HG02678 (cell line): ENCODE measurements around the gene USP9Y.
"Not testable (repeated sequence)": the region's sequence is repeated elsewhere in the genome, so short reads cannot be mapped to it uniquely, and the experiment has no call there.

ENCODE experiments used
- ATAC-seq: cut with Tn5 transposase; IDR thresholded peaks from one replicate; pipeline ENCODE4 v1.9.1; 2021; ENCODE audit warnings: mild to moderate bottlenecking, moderate library complexity; ENCODE audit not compliant: unreplicated experiment

The USP9Y gene

DNA sequence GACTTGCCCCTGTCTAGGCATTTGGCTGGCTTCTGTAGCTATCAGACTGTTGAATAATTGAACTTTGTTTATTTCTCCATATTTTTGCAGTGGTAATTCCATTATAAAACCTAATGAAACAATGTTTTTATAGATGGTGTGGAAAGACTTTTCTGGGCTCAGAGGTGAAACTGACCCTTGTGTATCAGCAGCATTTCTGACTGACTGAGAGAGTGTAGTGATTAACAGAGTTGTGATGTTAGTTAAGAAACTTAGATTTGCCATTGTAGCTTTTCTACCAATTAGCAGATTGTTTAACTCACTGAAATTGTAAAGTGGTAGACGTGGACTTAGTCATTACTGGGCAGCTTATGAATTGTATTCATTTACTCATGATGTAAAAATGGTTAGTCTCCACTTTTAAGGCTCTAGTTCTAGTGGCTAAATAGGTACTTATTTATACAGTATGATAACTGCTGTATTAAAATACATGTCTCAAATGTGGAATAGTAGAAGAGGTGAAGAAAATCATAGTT is at the start of gene USP9Y:
Gene USP9Y, plus strand, starts transcription at position 51 of the 515 bp plus-strand sequence. CDS start 8,217 bp downstream, outside the sequence.
- no peak for ATAC-seq

GRCh38 chrY:12651621-12652036 is 49.4 kb upstream of the USP9Y start:
- ATAC-seq, result no peak

DNA sequence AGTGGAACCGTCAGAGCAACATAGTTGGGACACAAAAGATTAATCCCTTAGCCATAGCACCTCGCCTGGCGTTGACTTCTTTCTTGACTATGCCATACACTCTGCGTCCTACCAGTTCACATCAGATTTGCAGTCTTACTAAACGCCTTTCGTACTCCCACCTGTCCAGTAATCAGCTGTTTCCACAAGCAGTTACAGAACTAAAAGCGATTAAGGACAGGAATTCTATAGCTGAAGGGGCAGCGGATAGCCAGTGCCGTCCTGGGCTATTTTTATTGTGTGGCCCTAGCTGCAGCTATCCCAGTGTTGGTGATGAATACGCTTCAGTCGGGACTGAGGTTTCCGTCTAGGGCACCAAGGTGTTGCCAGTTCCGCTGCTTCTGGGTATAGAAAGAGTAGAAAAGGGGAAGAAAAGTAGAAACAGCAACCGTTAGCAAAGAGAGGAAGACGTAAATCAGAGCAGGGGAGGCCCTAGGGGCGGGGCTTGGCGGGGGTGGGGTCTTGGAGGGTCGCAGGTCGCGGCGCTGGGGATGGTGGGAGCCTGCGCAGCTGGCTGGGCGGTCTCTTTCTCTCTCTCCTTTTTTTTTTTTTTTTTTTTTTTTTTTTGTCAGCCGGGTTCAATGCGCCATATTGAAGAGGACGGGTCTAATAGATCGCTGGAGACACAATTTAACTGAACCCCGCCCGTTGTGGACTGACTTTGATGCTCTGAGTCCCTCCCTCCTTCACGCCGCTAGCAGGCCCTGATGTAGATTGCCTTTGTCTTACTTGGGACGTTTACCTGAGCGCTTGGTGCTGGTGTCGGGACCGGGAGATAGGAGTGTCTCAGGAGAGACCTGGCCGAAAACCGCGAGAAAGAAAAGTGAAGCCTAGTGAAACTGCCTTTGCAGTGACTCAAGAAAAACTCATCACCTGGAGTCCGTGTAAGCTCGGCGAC is 39.0 kb upstream of the USP9Y start:
- peak; percentile 78 for ATAC-seq

DNA sequence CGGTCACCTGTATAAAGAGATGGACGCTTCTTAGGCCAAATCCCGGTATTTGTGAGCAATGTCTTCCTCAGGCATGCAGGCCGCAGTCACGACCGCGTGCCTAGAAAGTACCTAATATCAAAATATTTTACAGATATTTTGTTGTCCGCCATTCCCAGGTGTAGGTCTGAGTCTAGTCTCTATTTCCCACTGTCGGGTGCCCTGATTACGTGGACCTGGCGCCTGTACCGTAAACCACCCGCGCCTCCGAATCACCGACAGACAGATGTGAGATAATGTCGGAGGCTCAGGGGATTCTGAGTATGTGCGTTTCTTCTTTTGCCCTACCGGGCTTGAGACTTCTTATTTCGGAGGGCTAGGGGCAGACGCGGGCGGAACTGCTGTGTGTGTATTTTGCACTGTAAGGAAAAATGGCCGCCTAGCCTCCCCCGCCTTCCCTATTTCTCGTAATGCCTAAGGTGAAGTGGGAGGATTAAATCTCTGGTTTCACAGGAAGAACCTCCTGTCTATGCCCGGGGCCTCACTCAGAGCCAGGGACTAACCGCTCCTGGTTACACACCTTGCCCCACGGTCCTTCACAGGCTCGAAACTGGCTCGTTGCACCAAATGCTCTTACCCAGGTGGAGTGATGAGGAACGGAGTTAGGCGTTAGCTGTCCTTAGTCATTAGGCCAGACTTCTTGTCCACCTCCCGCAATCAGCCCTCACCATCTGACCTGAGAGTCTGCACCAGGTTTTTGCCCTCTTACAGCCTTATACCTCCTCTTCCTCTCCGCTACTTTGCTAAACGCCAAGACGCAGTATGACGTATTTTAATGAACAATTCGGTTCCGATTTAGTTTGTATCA is 38.1 kb upstream of the USP9Y start:
- peak; percentile 38 for ATAC-seq

DNA sequence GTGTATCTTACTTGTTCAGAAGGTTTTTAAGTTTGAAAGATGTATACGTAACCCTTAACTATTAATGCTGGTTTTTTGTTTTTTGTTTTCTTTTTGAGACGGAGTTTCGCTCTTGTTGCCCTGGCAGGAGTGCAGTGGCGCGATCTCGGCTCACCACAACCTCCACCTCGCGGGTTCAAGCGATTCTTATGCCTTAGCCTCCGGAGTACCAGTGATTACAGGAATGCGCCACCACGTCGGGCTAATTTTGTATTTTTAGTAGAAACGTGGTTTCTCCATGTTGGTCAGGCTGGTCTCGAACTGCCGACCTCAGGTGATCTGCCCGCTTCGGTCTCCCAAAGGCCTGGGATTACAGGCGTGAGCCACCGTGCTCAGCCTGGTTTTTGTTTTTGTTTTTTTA is 37.2 kb upstream of the USP9Y start:
- not testable (repeated sequence) for ATAC-seq

DNA sequence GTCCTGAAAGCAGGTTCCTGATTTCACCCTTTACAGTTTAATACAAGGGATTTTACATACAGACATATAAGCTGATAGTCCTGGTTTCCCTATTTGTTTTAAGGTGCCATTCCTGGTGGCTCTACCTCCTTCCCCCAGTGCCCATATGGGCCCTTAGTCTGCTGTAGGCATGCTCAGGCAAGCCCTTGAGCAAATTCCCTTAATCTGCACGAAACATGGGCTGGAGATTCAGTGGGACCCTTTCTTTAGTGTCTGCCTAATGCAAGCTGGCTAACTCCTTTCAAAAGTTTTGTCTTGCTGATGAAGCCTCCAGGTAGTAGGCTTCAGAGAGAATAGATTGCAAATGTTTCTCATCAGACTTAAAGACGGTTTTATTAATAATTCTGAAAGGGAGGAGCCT is 22.9 kb upstream of the USP9Y start:
- no peak for ATAC-seq

DNA sequence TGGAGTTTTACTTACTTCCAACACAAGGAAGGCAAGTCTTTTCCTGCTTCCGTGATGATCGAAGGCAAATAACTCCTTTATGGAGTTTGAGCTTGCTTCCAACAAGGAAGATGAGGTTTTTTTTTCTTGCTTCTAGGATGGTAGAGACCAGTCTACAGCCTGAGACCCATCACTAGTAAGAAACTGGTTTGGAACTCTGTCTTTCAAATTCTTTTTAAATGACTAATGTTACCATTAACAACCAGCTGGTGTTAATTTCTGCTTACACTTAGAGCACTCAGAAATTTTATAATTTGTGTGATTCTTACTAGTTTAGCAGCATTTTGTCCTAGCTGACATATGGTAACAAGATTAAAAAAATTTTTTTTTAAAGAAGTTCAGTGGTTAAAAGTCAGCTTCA is 19.5 kb upstream of the USP9Y start:
- ATAC-seq, result no peak

DNA sequence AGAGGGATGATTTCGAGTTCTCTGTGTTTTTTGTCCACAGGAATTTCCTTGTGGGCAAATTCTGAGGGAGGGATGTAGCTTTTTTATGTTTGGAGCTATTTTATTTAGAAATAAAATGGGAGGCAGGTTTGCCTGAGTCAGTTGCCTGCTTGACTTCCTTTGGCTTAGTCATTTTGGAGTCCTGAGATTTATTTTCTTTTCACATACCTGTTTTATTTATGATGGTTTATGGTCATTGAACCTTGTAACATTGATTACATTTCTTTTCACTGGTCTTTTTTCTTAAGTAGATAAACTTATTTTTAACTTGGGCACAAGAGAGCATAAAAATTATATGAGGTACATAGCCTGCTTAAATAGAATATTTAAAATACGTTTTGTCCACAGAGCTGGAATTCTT is 12.7 kb upstream of the USP9Y start:
- ATAC-seq, result no peak

GRCh38 chrY:12700087-12700486 is 944 bp upstream of the USP9Y start:
- ATAC-seq, result no peak

DNA sequence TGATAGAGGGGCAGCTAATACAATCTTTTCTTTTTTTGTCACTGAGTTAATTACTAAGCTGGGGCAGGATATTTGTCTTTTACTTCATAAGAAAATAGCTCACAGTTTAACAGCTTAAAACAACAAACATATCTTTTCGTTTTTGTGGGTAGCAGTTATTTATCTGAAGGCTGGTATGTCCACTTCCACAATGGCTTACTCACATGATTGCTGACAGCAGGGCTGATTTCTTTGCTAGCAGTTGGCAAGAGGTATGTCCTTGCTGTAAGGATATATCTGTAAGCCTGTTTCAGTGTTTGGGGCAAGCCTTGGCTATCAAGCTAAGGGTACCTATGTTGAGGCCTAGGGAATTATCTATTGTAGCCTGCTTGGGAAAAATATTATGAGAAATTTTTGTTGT is 1.1 kb downstream of the USP9Y start:
- ATAC-seq, result no peak

DNA sequence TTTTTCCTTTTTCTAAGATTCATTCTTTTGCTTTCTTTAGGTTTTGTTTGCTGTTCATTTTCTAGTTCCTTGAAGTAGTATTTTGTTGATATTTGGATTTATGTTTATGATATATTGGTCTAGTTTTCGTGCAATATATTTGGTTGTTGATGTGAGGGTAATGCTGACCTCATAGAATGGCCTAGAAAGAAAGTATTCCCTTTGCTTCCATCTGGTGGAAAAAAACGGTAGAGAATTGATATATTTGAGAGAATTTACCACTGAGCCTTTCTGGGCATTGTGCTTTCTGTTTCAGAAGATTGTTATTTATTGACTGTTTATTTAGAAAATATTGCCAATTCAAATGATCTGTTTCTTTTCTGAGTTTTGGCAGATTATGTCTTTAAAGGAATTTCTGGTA is 9.4 kb downstream of the USP9Y start:
- no peak for ATAC-seq

DNA sequence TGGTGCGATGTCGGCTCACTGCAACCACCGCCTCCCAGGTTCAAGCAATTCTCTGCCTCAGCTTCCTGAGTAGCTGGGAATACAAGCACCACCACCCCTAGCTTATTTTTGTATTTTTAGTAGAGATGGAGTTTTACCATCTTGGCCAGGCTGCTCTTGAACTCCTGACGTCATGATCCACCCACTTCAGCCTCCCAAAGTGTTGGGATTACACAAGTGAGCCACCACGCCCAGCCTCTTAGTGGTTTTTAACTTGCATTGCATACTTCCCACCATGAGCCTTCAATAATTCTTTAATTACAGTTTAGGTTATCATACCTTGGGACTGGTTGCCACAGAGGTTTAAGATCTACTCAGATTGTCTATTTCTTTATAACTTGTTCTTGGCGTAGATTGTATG is 14.3 kb downstream of the USP9Y start:
- no peak for ATAC-seq

- ATAC-seq, result no peak
Measured at GRCh38 chrY:12729746-12730145, 28.7 kb downstream of the USP9Y start.

DNA sequence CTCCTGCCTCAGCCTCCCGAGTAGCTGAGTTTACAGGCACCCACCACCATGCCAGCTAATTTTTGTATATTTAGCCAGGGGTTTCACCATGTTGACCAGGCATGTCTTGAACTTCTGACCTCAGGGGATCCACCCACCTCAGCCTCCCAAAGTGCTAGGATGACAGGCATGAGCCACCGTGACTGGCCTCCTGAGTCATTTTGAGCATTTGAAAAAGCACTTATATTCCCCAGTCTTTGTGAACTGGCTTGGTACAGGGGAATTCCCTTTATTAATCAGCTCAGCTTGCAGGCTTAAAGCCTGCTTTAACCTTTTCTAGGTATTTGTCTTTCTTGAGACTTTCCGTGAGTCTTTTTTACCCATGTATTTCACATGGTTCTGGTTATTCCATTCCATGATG is 32.6 kb downstream of the USP9Y start:
- ATAC-seq, result peak; percentile 85

GRCh38 chrY:12734051-12734450 is 33.0 kb downstream of the USP9Y start:
- no peak for ATAC-seq

- no peak for ATAC-seq
Measured at GRCh38 chrY:12741414-12741813, 40.4 kb downstream of the USP9Y start.

DNA sequence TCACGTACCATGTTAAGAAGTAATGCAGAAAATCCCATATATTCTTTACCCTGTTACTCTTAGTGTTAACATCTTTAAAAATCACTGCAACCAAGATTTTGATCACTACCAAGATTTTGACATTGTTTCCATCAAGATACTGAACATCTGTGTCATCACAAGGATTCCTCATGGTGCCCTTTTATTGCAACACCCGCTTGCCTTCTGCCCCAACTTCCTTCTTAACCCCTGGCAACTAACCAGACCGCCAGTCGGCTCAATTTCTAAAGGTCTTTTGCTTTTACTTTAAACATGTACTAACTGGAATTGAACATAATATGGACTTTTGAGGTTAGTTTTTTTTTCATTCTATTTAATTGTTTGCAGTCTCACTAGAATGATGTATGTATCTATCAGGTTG is 41.7 kb downstream of the USP9Y start:
- ATAC-seq, result no peak

- ATAC-seq, result no peak
Measured at GRCh38 chrY:12744091-12744490, 43.1 kb downstream of the USP9Y start.

DNA sequence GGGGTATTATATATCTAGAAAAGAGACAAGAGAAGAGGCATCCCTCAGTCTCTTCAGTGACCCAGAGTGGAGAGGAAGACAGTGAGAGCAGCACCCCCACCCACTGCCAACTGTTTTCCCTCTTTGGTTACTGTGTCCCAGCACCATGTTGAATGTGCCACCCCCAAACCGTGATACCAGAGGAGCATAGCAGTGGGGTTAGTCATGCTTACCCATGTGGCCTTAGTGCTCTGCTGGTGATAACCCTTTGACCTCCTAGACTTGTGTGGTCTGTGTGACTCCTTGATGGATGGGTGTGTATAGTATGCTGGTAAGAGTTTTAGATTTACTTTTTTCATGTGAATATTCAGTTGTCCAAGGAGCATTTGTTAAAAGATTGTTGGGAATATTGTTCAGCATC is 48.3 kb downstream of the USP9Y start:
- ATAC-seq, result no peak

- no peak for ATAC-seq
Measured at GRCh38 chrY:12752856-12753255, 51.8 kb downstream of the USP9Y start.

- no peak for ATAC-seq
Measured at GRCh38 chrY:12756021-12756420, 55.0 kb downstream of the USP9Y start.

GRCh38 chrY:12765976-12766375 is 64.9 kb downstream of the USP9Y start:
- no peak for ATAC-seq
